ENCODE results near the gene ARHGEF10L.
A peak's percentile ranks its signal among the peaks of the same experiment; 100 is the strongest.
"Not testable (repeated sequence)": the region's sequence is repeated elsewhere in the genome, so short reads cannot be mapped to it uniquely, and the experiment has no call there.

Gene ARHGEF10L

DNA sequence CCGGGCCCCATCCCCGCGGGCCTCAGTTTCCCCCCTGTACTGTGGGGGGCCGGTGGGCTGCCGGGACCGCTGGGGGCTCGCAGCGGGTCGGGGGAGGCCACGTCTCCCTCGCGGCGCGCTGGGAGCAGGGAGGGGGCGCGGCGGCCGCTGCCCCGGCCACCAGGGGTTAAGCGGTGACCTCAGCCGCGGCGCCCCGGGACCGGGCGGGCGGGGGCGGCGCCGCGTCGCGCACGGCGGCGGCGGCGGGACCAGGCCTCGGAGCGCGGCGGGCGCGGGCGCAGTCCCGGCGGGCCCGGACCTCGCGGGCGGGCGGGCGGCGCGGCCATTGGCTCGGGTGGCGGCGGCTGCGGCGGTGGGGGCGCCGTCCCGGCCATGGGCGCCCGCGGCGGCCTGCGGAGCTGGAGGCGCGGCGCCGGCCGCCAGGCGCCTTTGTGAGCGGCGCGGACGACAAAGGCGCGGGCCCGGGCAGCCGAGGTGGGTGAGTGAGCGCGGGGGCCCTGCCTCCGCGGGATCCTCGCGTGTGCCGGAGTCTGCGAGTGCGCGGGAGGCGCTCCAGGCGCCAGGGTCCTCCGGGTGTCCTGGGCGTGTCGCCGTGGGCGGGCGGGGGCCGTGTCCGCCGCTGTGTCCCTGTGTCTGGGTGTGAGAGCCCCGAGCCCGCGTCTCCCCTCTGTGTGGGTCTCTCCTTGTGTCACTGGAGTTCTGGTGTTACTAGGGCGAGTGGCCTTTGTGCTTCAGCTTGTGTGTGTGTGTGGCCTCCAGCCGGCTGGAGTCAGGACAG is at the start of gene ARHGEF10L:
Gene ARHGEF10L (plus strand): TSS at position 222 of the 778 bp plus-strand sequence. CDS start 40,898 bp downstream, outside the sequence.
- DNase-seq (ENCODE audit: low spot score) = no peak

DNA sequence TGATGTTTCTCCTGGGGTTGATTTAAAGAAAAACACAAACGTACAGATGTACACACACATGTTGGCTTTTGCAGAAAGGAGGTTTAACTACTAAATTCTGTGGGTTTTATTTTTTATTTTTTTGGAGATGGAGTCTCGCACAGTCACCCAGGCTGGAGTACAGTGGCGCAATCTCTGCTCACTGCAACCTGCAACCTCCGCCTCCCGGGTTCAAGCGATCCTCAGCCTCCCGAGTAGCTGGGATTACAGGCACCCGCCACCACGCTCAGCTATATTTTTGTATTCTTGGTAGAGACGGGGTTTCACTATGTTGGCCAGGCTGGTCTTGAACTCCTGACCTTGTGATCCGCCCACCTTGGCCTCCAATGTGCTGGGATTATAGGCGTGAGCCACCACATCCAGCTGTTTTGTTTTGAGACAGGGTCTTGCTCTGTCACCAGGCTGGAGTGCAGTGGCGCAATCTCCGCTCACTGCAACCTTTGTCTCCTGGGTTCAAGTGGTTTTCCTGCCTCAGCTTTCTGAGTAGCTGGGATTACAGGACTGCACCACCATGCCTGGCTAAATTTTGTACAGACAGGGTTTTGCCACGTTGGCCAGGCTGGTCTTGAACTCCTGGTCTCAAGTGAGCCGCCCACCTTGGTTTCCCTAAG is 49.6 kb upstream of the ARHGEF10L start:
- not testable (repeated sequence) for DNase-seq (ENCODE audit: low spot score)

DNA sequence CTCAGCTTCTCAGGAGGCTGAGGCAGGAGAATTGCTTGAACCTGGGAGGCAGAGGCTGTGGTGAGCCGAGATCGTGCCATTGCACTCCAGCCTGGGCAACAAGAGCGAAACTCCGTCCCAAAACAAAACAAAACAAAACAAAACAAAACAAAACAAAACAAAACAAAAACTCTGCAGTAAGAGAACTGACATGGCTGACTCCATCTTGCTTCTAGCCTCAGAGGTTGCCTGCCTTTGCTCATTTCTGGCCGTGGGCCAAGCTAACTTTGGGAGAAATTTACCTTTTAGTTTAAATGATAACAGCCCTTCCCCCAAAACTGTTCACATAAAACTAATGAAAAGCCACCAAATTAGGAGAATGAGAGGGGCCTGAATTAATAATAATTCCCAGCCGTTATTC is 48.8 kb upstream of the ARHGEF10L start:
- not testable (repeated sequence) for DNase-seq (ENCODE audit: low spot score)

DNA sequence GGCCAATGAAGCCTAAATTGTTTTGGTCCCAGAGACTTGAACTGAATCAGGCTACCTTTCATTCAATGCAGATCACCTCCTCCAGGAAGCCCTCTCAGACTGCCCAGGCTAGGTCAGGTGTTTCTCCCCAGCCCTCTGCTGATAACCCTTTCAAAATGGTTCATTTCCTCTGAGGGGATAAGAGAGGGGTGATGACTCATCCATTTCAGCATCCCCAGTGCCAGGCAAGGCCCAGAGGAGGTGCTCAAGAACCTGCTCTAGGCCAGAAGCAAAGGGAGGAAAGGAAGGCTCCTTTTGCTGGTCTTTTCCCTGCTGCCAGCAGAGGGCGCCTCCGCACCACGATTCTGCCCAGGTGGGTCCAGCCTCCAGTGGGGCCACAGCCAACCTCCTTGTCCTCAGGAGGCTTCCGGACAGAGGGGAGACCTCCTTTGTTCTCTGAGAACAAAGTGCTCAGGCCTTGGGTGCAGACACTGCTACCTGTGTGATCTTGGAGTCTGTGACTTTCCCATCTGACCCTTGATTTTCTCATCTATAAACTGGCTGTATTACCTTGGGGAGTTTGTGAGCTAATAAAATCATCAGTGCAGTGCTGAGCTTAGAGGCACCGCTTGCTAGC is 45.3 kb upstream of the ARHGEF10L start:
- peak; percentile 91 for DNase-seq (ENCODE audit: low spot score)

DNA sequence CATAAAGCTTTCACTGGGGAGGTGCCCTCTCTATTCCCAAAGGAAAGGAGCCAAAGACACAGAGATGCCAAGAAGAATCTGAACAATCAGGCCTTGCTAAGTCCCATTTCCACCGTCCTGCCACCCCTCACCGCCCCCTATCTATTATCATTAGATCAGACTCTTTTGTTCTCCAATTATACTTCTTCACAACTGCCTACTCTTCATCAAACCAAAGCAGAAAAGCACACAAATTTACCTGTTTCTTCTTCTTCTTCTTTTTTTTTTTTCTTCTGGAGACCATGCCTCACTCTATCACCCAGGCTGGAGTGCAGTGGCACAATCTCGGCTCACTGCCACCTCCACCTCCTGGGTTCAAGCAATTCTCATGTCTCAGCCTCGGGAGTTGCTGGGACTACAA is 43.1 kb upstream of the ARHGEF10L start:
- no peak for DNase-seq (ENCODE audit: low spot score)

DNA sequence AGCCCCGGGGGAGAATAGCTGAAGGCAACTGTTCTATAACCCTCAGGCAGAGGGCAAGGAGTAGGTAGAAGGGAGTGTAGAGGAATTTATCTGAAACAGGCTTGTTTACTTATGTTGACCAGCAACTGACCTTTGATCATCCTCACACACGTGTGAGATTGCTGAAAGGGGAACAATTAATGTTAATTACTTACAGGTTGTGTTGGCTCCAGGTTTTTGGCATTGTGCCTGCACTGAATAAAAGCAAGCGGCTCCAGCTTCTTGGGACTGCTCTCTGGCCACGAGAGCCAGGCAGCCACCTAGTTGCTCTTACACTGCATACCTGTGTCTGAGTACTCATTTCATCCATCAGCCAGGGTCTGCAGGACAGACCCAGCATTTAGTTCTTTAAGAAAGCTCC is 41.3 kb upstream of the ARHGEF10L start:
- DNase-seq (ENCODE audit: low spot score) = no peak

DNA sequence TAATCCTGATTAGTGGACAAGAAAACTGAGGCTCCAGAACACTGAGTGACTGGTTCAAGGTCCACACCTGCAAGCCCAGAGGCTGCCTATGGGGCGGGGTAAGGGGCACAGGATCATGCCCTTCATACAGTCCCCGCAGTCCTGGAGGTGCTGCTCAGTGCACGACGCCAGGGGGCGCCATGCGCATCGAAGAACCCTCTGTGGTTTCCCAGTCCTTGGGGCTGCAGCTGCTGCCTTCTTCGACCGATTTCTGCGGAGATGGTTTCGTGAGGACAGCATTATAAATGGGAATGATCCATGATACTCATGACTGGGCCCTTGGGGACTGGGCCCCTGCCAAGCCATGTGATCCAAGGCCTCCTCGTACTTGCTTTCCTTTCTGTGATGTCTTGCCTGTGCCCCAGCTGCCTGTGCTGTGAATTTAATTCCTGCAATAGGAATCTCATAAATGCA is 37.1 kb upstream of the ARHGEF10L start:
- peak; percentile 83 for DNase-seq (ENCODE audit: low spot score)

GRCh38 chr1:17503146-17503545 is 36.4 kb upstream of the ARHGEF10L start:
- no peak for DNase-seq (ENCODE audit: low spot score)

GRCh38 chr1:17507200-17507599 is 32.3 kb upstream of the ARHGEF10L start:
- DNase-seq (ENCODE audit: low spot score) = not testable (repeated sequence)

DNA sequence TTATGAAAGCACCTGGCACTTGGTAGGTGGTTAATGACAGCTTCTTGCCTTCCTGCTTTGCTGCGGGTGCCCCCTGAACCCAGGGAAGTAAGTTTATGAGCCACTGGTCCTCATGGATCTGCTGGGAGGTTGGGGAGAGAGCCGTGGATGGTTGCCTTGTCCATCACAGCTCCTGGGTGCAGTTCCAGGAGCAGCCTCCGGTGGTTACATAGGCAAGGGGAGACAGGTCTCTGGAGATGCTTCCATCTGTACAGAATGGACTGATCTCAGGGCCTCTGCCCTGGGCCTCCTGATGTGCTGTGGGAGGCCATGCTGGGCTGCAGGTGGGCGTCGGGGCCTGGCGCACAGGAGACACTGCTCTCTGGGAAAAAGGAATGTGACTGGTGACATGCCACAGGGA is 31.6 kb upstream of the ARHGEF10L start:
- no peak for DNase-seq (ENCODE audit: low spot score)

DNA sequence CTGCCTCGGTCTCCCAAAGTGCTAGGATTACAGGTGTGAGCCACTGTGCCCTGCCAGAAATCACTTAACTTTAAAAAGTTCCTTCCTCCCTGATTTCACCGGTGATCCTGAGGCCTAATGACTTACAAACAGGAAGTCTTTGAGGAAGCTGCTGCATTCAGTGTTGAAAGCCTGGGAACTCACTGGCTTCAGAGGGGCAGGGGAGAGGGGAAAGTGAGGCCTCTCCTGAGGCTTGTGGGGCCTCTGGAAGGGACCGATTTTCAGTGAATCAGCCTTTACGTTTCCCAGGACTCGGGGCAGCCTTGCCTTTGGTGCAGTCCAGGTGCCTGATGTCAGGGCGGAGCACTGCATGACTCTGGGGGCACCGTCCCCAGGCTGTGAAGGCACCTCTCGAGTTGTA is 30.1 kb upstream of the ARHGEF10L start:
- no peak for DNase-seq (ENCODE audit: low spot score)

DNA sequence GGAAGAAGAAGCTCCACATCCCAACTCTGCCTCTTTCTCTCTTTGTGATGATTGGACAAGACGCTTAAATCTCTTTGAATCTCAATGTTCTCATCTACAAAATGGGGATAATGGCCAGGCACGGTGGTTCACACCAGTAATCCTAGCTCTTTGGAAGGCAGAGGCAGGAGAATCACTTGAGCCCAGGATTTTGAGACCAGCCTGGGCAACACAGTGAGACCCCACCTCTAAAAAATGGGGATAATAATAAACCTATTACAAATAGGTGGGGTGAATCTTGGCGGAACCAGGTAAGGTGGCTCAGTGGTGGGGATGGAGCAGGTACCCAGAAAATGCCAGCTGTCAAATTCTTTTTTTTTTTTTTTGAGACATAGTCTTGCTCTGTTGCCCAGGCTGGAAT is 29.4 kb upstream of the ARHGEF10L start:
- no peak for DNase-seq (ENCODE audit: low spot score)

DNA sequence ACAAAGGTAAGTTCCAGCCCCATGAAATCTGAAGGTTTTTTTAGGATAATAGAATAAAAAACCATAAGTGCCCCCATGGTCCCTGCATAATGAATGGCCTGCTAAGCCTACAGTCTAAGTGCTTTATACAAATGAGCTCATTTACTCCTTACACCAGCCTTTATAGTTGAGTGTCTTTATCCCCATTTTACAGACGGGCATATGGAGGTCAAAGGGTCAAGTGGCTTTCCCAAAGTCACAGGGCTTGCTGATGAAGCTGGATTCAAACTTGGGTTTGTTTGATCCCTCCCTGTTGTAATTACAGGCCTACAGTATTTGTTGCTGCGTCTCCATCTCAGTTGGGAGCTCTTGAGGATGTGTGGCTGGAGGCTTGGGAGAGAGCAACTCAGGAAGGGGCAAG is 28.3 kb upstream of the ARHGEF10L start:
- DNase-seq (ENCODE audit: low spot score) = no peak

GRCh38 chr1:17513131-17513530 is 26.4 kb upstream of the ARHGEF10L start:
- DNase-seq (ENCODE audit: low spot score) = no peak

DNA sequence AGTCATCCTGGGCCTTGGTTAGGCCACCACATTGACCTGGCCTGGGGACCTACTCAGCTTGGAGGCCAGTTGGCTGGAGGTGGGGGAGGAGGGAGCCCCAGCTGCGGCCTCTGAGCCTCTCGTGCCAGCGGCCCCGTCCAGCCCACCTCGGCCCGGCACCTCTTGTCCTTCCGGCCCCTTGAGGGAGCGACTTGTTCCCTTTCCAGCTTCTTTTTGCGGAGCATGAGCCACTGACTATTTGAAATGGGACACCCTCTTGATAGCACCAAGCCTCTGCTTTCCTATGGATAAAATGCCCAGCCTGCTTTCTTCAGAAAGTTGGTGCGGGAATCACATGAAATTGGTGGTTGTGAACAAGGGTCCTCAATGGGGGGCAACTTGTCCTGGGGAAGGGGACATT is 24.7 kb upstream of the ARHGEF10L start:
- DNase-seq (ENCODE audit: low spot score) = no peak

DNA sequence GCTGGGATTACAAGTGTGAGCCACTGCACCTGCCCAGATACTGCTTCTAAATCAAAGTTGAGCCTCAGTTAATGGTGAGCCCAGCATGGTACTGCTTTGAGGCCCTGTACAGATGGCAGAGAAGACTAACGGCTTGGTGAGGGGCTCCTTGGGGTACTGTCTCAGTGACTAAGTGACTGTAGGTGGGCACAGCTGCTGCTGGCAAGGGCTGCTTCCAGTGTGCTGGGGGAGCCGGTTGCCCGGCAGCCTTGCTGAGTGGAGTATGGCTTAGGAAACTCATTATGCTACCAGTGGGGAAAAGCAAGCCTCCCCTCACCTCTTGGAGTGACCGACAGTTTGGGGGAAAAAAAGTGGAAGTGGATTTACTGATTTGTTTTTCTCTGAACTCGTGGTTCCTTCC is 23.6 kb upstream of the ARHGEF10L start:
- DNase-seq (ENCODE audit: low spot score) = no peak

DNA sequence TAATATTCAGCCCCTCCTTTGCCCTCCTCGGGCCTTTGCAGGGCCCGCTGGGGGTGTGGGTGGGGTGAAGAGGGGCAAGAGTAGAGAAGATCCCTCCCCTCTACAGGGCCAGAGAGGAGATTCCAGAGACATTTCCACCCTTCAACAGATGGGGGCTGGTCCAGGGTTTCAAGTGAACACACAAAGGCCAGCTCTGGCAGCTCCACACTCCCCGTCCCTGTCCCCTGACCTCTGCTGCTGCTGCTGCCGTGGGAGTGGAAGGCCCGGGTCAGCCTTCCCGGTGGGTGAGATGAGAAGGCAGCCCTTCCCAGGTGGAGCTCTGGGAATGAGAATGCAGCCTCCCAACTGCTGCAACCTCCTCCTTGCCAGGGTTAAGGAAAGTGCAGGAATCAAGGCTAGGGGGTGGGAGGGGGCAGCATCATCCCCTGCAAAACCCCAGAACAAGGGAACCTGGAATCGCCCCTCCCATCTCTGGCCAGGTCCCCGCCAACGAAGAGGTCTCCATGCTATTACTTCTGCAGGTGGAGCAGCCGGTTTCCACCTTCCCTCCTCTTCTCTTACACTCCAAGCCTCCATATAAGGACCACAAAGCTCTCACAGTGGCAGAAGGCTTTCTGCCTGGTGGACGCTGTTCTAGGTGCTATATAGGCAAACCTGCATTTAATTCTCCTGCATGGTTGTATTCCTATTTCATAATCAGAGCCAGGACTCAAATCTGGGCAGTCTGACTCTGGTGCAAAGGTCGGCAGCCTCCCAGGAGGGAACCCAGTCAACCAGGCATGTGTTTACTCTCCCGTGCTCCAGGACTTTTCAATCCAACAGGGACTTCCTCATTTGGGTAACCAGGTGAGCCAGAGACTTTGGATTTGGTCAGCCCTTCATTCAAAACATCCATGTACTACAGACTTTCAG is 22.9 kb upstream of the ARHGEF10L start:
- no peak for DNase-seq (ENCODE audit: low spot score)

DNA sequence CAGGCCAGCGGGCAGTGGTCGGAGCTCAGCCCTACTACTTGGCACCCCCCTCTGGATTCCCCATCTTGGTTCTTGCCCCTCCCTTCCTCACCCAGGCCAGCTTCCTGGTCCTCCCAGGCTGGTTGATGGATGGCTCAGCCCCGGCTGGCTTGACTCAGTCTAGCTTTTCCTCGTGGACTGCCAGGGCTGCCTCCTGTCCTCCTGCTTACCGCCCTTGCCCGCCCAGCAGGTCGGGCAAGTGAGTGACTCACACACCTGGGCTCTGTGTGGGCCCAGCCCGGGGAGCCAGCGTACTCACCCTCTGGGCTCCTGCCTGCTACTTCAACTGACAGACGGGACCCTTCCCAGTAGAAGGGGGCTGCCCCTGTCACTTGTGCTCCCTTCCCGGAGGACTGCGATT is 19.5 kb upstream of the ARHGEF10L start:
- no peak for DNase-seq (ENCODE audit: low spot score)

DNA sequence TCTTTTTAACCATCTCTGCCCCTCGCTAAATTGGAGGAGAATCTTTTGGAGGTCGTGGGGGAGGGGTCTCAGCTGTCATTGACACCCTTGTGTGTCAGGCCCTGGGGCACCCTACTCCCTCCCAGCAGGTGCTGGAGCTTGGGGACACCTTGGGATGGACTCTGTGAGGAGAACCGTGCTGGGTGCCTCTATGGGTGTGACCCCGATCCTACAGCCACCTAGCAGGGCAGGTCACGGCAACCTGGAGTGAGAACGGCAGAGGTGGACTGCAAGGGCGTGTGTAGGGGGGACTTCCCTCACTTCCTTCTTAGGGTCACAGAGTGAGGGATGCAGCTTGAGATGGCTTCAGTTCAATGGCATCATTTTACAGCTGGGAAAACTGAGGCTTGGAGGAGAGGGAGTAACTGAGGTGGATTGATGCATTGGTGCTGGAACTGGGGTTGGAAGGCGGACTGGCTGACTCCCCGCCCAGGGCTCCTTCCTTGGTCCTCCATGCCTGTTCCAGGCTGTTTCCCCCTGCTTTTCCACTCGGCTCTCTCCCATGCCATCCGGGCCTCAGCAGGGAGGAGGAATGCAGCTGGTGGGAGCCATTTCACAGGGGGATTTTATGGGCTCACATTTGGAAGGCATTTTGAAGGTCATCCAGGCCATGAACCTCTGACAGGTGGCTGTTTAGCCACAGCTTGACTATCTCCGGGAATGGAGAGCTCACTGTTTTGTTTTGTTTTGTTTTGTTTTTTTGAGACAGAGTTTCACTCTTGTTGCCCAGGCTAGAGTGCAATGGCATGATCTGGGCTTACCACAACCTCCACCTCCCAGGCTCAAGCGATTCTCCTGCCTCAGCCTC is 18.8 kb upstream of the ARHGEF10L start:
- no peak for DNase-seq (ENCODE audit: low spot score)

DNA sequence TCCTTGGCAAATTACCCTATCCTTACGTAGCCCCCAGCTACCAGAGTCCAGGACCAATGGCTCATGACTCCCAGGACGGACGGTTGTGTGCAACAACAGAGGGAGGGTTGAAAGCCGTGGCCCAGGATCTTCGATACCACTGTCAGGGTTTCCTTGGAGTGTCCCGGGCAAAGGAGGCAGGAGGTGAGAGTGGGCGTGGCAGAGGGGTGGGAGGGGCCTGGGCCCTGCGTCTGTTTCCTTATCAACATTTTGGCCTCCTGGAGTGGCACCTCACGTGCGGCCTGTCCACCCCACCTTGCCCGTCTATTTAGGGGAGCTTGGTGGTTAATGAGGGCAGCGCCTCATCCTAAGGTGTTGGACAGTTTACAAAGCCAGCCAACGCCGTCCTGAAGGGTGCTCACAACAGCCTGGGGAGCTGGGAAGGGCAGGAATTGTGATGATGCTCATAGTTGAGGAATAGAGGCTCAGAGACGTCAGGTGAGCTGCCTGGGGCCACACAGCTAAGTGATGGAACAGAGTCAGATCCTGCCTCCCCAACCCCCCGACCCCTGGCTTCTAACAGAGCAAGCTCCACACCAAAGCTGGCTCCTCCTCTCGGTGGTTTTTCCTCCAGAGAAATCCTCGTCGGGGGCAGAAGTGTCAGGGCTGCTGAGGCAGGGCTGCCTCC is 17.4 kb upstream of the ARHGEF10L start:
- DNase-seq (ENCODE audit: low spot score) = no peak
